NCI-H510A (cell line): ENCODE data around the gene NFX1.
"Not testable (repeated sequence)": the region's sequence is repeated elsewhere in the genome, so short reads cannot be mapped to it uniquely, and the experiment has no call there.

Experiments
- DNase-seq: peaks from one replicate; lab custom pipeline; 2025; lab: John Stamatoyannopoulos, UW

NFX1 gene

GRCh38 chr9:33310748-33311147 is 20.4 kb downstream of the NFX1 start:
- no peak for DNase-seq

GRCh38 chr9:33311953-33312352 is 21.6 kb downstream of the NFX1 start:
- no peak for DNase-seq

GRCh38 chr9:33315371-33315770 is 25.1 kb downstream of the NFX1 start:
- DNase-seq, result no peak

GRCh38 chr9:33317136-33317535 is 26.8 kb downstream of the NFX1 start:
- not testable (repeated sequence) for DNase-seq

- DNase-seq, result no peak
These were observed 27.9 kb downstream of the NFX1 start for GRCh38 chr9:33318225-33318624.

GRCh38 chr9:33318781-33319180 is 28.5 kb downstream of the NFX1 start:
- no peak for DNase-seq

GRCh38 chr9:33320230-33320567 is 29.9 kb downstream of the NFX1 start:
- no peak for DNase-seq

GRCh38 chr9:33320568-33321261 is 30.4 kb downstream of the NFX1 start:
- DNase-seq, result no peak

GRCh38 chr9:33329117-33329563 is 38.8 kb downstream of the NFX1 start:
- DNase-seq, result no peak

- DNase-seq, result no peak
These were observed 39.7 kb downstream of the NFX1 start for GRCh38 chr9:33329979-33330378.

GRCh38 chr9:33331377-33331891 is 41.1 kb downstream of the NFX1 start:
- no peak for DNase-seq

- no peak for DNase-seq
These were observed 41.7 kb downstream of the NFX1 start for GRCh38 chr9:33332011-33332410.

- DNase-seq, result not testable (repeated sequence)
These were observed 42.6 kb downstream of the NFX1 start for GRCh38 chr9:33332956-33333355.

GRCh38 chr9:33340186-33340585 is 49.9 kb downstream of the NFX1 start:
- no peak for DNase-seq

- DNase-seq, result no peak
These were observed 50.9 kb downstream of the NFX1 start for GRCh38 chr9:33341182-33341581.

- no peak for DNase-seq
These were observed 53.8 kb downstream of the NFX1 start for GRCh38 chr9:33344145-33344544.

- DNase-seq, result no peak
These were observed 56.2 kb downstream of the NFX1 start for GRCh38 chr9:33346564-33346963.

- DNase-seq, result no peak
These were observed 58.7 kb downstream of the NFX1 start for GRCh38 chr9:33348998-33349397.

- no peak for DNase-seq
These were observed 59.4 kb downstream of the NFX1 start for GRCh38 chr9:33349743-33350142.

GRCh38 chr9:33350310-33350709 is 60.0 kb downstream of the NFX1 start:
- no peak for DNase-seq

GRCh38 chr9:33351547-33351946 is 61.2 kb downstream of the NFX1 start:
- DNase-seq, result no peak

- DNase-seq, result no peak
These were observed 64.4 kb downstream of the NFX1 start for GRCh38 chr9:33354651-33355211.

- DNase-seq, result no peak
These were observed 65.6 kb downstream of the NFX1 start for GRCh38 chr9:33355933-33356332.

- not testable (repeated sequence) for DNase-seq
These were observed 68.3 kb downstream of the NFX1 start for GRCh38 chr9:33358641-33359040.
